HepG2 (cell line): ENCODE results near the gene ITGB5. TPM values are rescaled to one million over a fixed set of nuclear protein-coding genes. Genes with fewer than 3 reads are reported as not detected.

Experiments used
- ATAC-seq: fragments of 200-7000 bp; cut with Tn5 transposase; 3 replicates; pipeline ENCODE4 v1.9.1; 2020; ENCODE audit warnings: mild to moderate bottlenecking, moderate library complexity
- BruUV-seq: library from RNA; stranded (reverse); fragments of 400-500 nt; replicated peaks from 2 replicates; lab custom pipeline; 2021; lab: Mats Ljungman, UMichigan
- CTCF ChIA-PET: fragments of 300-600 bp; formaldehyde crosslinking; extraction: SDS; loops from one replicate; lab custom pipeline; 2021; ENCODE audit warnings: low total read pairs, inconsistent platforms, low intra/inter-chr PET ratio; lab: Yijun Ruan, JAX
- POLR2A ChIA-PET: fragments of 350-600 bp; sonication (Branson Sonifier 250); formaldehyde crosslinking; loops from one replicate; lab custom pipeline; 2020; ENCODE audit warnings: antibody characterized with exemption, inconsistent platforms; lab: Yijun Ruan, JAX
- DNase-seq: peaks from one replicate; pipeline ENCODE4 v3.0.0-alpha.2; 2015; ENCODE audit warnings: low spot score
- FAIRE-seq: peaks from 3 replicates; lab custom pipeline; 2011; peaks lifted over from hg19 to GRCh38; lab: Jason Lieb, UNC
- H2AFZ ChIP-seq: one replicate; pipeline ENCODE4 v1.6.1; 2011; ENCODE audit warnings: low read length, inconsistent platforms
- H3K27ac ChIP-seq: fragments of 300-600 bp; 3 replicates; pipeline ENCODE4 v1.8.0; 2011; ENCODE audit warnings: mixed run types, mild to moderate bottlenecking, mixed read lengths, low read length, inconsistent platforms; ENCODE audit not compliant: insufficient read depth; ENCODE audit errors: extremely low read length
- H3K27me3 ChIP-seq, 2 experiments: fragments of 200-600 bp in 1 of 2; 2 replicates in 1 of 2; 3 replicates in 1 of 2; pipeline versions ENCODE4 v1.6.0 to v1.8.0; 2011; ENCODE audit warnings: low read length in 2 of 2, mild to moderate bottlenecking in 2 of 2, moderate library complexity in 2 of 2, inconsistent platforms in 1 of 2; ENCODE audit not compliant: insufficient read depth in 2 of 2, control insufficient read depth in 1 of 2
- H3K36me3 ChIP-seq, 2 experiments: fragments of 200-600 bp in 1 of 2; replicated peaks in 1 of 2; 2 replicates in 1 of 2; 3 replicates in 1 of 2; pipeline versions ENCODE4 v1.5.1 to v1.8.0; 2011; ENCODE audit warnings: low read length in 2 of 2, inconsistent platforms in 1 of 2; ENCODE audit not compliant: insufficient read depth in 2 of 2, control insufficient read depth in 1 of 2
- H3K4me1 ChIP-seq: 2 replicates; pipeline ENCODE4 v1.5.1; 2012; ENCODE audit warnings: low read length, inconsistent platforms; ENCODE audit not compliant: insufficient read depth
- H3K4me2 ChIP-seq: 2 replicates; pipeline ENCODE4 v1.6.0; 2011; ENCODE audit warnings: low read depth, low read length, inconsistent platforms
- H3K4me3 ChIP-seq, 3 experiments: fragments of 200-600 bp in 1 of 3; sonication (generic), shearing (Covaris generic) in 1 of 3; replicated peaks in 1 of 3; 2 replicates each; pipeline ENCODE4 v1.5.1; 2011 to 2016; ENCODE audit warnings: low read length in 3 of 3, inconsistent platforms in 2 of 3, low read depth in 2 of 3, mild to moderate bottlenecking in 2 of 3, control low read depth in 1 of 3, mixed read lengths in 1 of 3; ENCODE audit not compliant: insufficient read depth in 1 of 3
- H3K79me2 ChIP-seq: one replicate; pipeline ENCODE4 v1.6.1; 2011; ENCODE audit warnings: low read length, inconsistent platforms; ENCODE audit not compliant: insufficient read depth
- H3K9ac ChIP-seq: 2 replicates; pipeline ENCODE4 v1.6.0; 2011; ENCODE audit warnings: mild to moderate bottlenecking, low read depth, low read length, inconsistent platforms; ENCODE audit not compliant: insufficient read depth
- H3K9me3 ChIP-seq: 2 replicates; pipeline ENCODE4 v1.5.1; 2012; ENCODE audit warnings: mild to moderate bottlenecking, low read length
- H4K20me1 ChIP-seq: 2 replicates; pipeline ENCODE4 v1.6.0; 2011; ENCODE audit warnings: inconsistent platforms, mild to moderate bottlenecking, low read length, moderate library complexity; ENCODE audit not compliant: insufficient read depth
- ATAD3A ChIP-seq: sonication (generic); formaldehyde crosslinking; IDR thresholded peaks from 2 replicates; pipeline ENCODE4 v1.4.0; 2020; ENCODE audit warnings: missing genetic modification reagents
- SIN3A ChIP-seq: IDR thresholded peaks from 2 replicates; pipeline ENCODE4 v1.6.1; 2011; ENCODE audit warnings: low read depth, mild to moderate bottlenecking, control low read depth, low read length, borderline replicate concordance
- SYNCRIP ChIP-seq: fragments of 200-400 bp; formaldehyde crosslinking; IDR thresholded peaks from 2 replicates; pipeline ENCODE4 v1.6.1; 2018; ENCODE audit warnings: mild to moderate bottlenecking, low read depth, low read length; ENCODE audit not compliant: insufficient read depth
- ZBTB33 ChIP-seq: sonication (generic); formaldehyde crosslinking; IDR thresholded peaks from 2 replicates; pipeline ENCODE4 v1.4.0; 2020; ENCODE audit warnings: missing genetic modification reagents
- ZNF83 ChIP-seq: sonication (generic); formaldehyde crosslinking; IDR thresholded peaks from 2 replicates; pipeline ENCODE4 v1.4.0; 2020; ENCODE audit warnings: missing genetic modification reagents, mild to moderate bottlenecking, borderline replicate concordance
- WGBS: methylation state at CpG from one replicate; pipeline ENCODE4 v1.1.6; 2017; ENCODE audit warnings: low lambda C conversion rate; 5-methylcytosine and 5-hydroxymethylcytosine counted together
- in situ Hi-C: cut with HindIII; loops from 2 replicates; pipeline ENCODE4 v1.10.0; 2017; ENCODE audit warnings: low pct_unique_long_range_greater_than_20kb; ENCODE audit not compliant: extremely low pct_ligation_motif_present
- intact Hi-C: fragments of 100-400 bp; cut with micrococcal nuclease; formaldehyde crosslinking; loops from one replicate; pipeline ENCODE4 v1.10.0; 2022; ENCODE audit not compliant: unreplicated experiment
- polyA plus RNA-seq, 8 experiments: library from polyadenylated mRNA; depleted of rRNA in 3 of 8; stranded (reverse) in 7 of 8; unstranded in 1 of 8; fragments of >200 nt; fragmentation: Illumina TruSeq in 4 of 8; extraction: Trizol in 4 of 8; gene quantifications; 2 replicates each; pipeline versions ENCODE4 v1.2.1 to v1.2.3, GENCODE V29; 2011 to 2016; ENCODE audit warnings: low read depth in 4 of 8, missing spikeins in 1 of 8, mixed read lengths in 1 of 8; ENCODE audit not compliant: insufficient read depth in 1 of 8
- total RNA-seq, 5 experiments: library from RNA; depleted of rRNA; stranded (reverse); fragments of >200 nt; fragmentation: Illumina TruSeq; extraction: Trizol; gene quantifications; 2 replicates each; pipeline ENCODE4 v1.2.3, GENCODE V29; 2016; ENCODE audit warnings: low read depth in 1 of 5
- TF ChIP-seq, protein P1 (sequence below): sonication (generic); formaldehyde crosslinking; IDR thresholded peaks from 2 replicates; pipeline ENCODE4 v1.5.0; 2020; ENCODE audit warnings: missing genetic modification reagents

The ITGB5 gene
- total and polyA plus RNA-seq, 2 of the 13 experiments (the other 11 are each of a cell fraction or from before 2014, with no cell fraction given), result 74.1 to 343 TPM

GRCh38 chr3:124781476-124782376 is 105.4 kb downstream of the ITGB5 start:
- Histone ChIP-seq H3K4me3 (no peak overlapping the region), H3K9me3 (no peaks in the 10 kb centered on the region), H3K27ac (peak overlapping the region; percentile 6), H3K27me3 (no peaks in the 10 kb centered on the region), H4K20me1 (no peaks in the 10 kb centered on the region), H2AFZ (no peak overlapping the region), H3K36me3 (peaks cover 28 to 71% of the 10 kb centered on the region in 2 experiments), H3K79me2 (no peaks in the 10 kb centered on the region), H3K9ac (no peak overlapping the region), H3K4me1 (peaks cover 13% of the 10 kb centered on the region), H3K4me2 (no peak overlapping the region)
- in situ Hi-C loops (no loop called here), intact Hi-C loops (no loop called here)
- ChIA-PET POLR2A (no interaction called here), CTCF (no interaction called here)
- no peak for TF ChIP-seq SYNCRIP
- TF ChIP-seq ATAD3A (CRISPR knock-in tag), result no peak
- TF ChIP-seq ZNF83 (CRISPR knock-in tag), result no peak
- no peak for TF ChIP-seq SIN3A
- TF ChIP-seq, protein P1, sequence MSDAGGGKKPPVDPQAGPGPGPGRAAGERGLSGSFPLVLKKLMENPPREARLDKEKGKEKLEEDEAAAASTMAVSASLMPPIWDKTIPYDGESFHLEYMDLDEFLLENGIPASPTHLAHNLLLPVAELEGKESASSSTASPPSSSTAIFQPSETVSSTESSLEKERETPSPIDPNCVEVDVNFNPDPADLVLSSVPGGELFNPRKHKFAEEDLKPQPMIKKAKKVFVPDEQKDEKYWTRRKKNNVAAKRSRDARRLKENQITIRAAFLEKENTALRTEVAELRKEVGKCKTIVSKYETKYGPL (CRISPR knock-in tag), result no peak
- TF ChIP-seq ZBTB33, result no peak
- ATAC-seq, result no peak
- no TSS peak for BruUV-seq
- no peak for DNase-seq
- no peak for FAIRE-seq
- WGBS, result 97% methylated on average over 8 of the region's 8 CpGs
